A204.1 (cell line): Measurements from ENCODE around the gene RAG1.

ENCODE experiments used
- FAIRE-seq: peaks from 2 replicates; lab custom pipeline; 2012; peaks lifted over from hg19 to GRCh38; lab: Jason Lieb, UNC

Gene RAG1

DNA sequence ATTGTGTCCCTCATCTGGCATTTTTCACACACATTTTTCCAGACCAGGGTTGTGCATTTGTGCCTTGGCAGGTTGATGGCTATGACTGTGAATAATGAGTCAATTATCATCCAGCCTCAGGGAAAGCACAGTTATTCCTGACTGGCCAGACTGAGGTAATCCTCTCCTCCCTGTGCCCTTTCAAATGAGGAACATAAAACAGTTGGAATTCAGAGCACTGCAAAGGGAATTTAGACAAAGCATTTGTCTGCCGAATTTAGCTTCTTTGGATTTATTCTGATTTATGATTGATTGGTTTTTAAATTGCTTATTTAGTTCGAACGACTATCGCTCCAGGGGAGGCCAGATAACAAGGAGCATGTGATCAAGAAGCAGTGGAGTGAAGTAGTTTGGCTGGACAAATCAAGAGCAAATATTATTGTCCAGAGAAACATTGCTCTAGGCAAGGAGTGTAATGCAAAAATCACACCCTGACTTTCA, 61.0 kb downstream of the RAG1 start:
- FAIRE-seq, result no peak
